Pancreas (tissue), 10 donors: ENCODE measurements around the gene DNAAF5. TPM values are rescaled to one million over a fixed set of nuclear protein-coding genes. Genes with fewer than 3 reads are reported as not detected.
A peak's percentile ranks its signal among the peaks of the same experiment; 100 is the strongest.

Experiments
- ATAC-seq, 4 donors: fragments of 200-7000 bp; cut with Tn5 transposase; one replicate each; pipeline versions ENCODE4 v1.8.0 to v1.9.1; 2020; ENCODE audit warnings: mild to moderate bottlenecking in 4 of 4, moderate library complexity in 4 of 4
- DNase-seq, 6 donors: peaks; one replicate each; pipeline ENCODE4 v3.0.0-alpha.2; 2020
- FAIRE-seq: peaks from 2 replicates; lab custom pipeline; 2012; peaks lifted over from hg19 to GRCh38; lab: Jason Lieb, UNC
- H3K27ac ChIP-seq, 4 donors: fragments of 200-600 bp; sonication (generic); 1 replicate in 3 of 4; 2 replicates in 1 of 4; pipeline versions ENCODE4 v1.5.0 to v1.8.0; 2020
- H3K27me3 ChIP-seq, 4 donors: fragments of 200-600 bp; one replicate each; pipeline ENCODE4 v1.8.0; 2021
- H3K36me3 ChIP-seq, 3 donors: fragments of 200-600 bp; sonication (generic) in 1 of 3; one replicate each; pipeline versions ENCODE4 v1.5.0 to v1.8.0; 2020 to 2021
- H3K4me1 ChIP-seq, 3 donors: fragments of 200-600 bp; one replicate each; pipeline ENCODE4 v1.8.0; 2021
- H3K4me3 ChIP-seq, 4 donors: fragments of 200-600 bp; sonication (generic) in 2 of 4; one replicate each; pipeline versions ENCODE4 v1.5.0 to v1.8.0; 2020 to 2021
- H3K9me3 ChIP-seq, 4 donors: fragments of 200-600 bp; one replicate each; pipeline ENCODE4 v1.8.0; 2021
- WGBS, 2 donors: extraction: QIAGEN DNeasy Blood & Tissue Kit; methylation state at CpG; one replicate each; pipeline ENCODE4 v1.1.7; 2013; 5-methylcytosine and 5-hydroxymethylcytosine counted together
- intact Hi-C, 3 donors: fragments of 100-400 bp; cut with DNase I; formaldehyde crosslinking; loops; one replicate each; pipeline versions ENCODE4 v1.11.1 to v1.14.2; 2022
- polyA plus RNA-seq, 2 donors: library from polyadenylated mRNA; stranded (reverse); fragments of 200-250 nt; gene quantifications; one replicate each; pipeline ENCODE4 v1.2.3, GENCODE V29; 2013
- total RNA-seq, 6 donors: library from RNA; stranded (reverse); fragmentation: NEBNext Ultra II Directional in 4 of 6; extraction: Animal tissue kit (Norgen Biotek cat#: 25700) in 4 of 6; gene quantifications; one replicate each; pipeline versions ENCODE4 v1.2.1 to v1.2.4, GENCODE V29; 2021 to 2023
- TF ChIP-seq, protein P1 (sequence below), 4 donors: fragments of 200-600 bp; sonication (generic) in 3 of 4; IDR thresholded peaks; one replicate each; pipeline versions ENCODE4 v1.5.0 to v1.8.0; 2021; ENCODE audit warnings: antibody characterized with exemption in 4 of 4
- donor health status: healthy with polysubstance abuse.
- donor health status: DM: no; HTN: no; CAD: no; lungs with moderate emphysema.
- donor health status: DM: no; HTN: no; CAD: no.
- donor health status: control.
- donor health status: control.
- donor health status: Bipolar disorder and iron deficiency.
- donor health status: DM: yes; HTN: yes; CAD: no.
- donor health status: DM: no; HTN: no; CAD: no.
- donor health status: DM: no; HTN: no; CAD: no.
- donor health status: DM: yes; HTN: yes; CAD: no.

DNAAF5 gene
- total and polyA plus RNA-seq, 8 donors = 7.7 to 16.6 (median 11.8) TPM

DNA sequence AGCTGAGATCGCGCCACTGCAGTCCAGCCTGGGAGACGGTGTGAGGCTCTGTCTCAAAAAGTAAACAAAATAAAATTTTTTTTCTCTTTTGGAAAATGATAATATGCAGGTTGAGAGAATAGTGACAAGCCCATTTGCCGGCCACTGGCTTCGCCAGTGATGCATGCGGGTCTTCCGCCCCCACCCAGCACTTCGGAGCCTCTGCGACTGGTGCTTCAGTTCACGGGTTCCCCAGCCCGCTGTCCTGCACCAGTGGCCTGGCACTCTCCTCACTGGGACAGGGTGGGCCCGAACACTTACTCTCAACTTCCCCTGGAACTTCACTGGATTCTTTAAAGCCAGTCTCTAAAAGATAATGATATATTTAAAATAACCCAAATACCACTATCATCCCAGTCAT lies 108.5 kb downstream of the DNAAF5 start:
- peaks cover 0 to 12% (median 0%) of the 10 kb centered on the region in 3 donors for H3K36me3 ChIP-seq
- no peak overlapping the region for H3K27ac ChIP-seq
- TF ChIP-seq, protein P1, sequence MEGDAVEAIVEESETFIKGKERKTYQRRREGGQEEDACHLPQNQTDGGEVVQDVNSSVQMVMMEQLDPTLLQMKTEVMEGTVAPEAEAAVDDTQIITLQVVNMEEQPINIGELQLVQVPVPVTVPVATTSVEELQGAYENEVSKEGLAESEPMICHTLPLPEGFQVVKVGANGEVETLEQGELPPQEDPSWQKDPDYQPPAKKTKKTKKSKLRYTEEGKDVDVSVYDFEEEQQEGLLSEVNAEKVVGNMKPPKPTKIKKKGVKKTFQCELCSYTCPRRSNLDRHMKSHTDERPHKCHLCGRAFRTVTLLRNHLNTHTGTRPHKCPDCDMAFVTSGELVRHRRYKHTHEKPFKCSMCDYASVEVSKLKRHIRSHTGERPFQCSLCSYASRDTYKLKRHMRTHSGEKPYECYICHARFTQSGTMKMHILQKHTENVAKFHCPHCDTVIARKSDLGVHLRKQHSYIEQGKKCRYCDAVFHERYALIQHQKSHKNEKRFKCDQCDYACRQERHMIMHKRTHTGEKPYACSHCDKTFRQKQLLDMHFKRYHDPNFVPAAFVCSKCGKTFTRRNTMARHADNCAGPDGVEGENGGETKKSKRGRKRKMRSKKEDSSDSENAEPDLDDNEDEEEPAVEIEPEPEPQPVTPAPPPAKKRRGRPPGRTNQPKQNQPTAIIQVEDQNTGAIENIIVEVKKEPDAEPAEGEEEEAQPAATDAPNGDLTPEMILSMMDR (IDR thresholded peaks at IDR 0.05) = no peak
- intact Hi-C loops = no loop called here
- 95 to 97% methylated on average over 12 of the region's 12 CpGs for WGBS, 2 donors
- DNase-seq = peak in 2 of 6 donors; percentile 7 to 24
- no peak for ATAC-seq
- H3K27me3 ChIP-seq = no peaks in the 10 kb centered on the region
- FAIRE-seq = no peak
- no peaks in the 10 kb centered on the region for H3K9me3 ChIP-seq
- no peak overlapping the region for H3K4me3 ChIP-seq
- H3K4me1 ChIP-seq = peaks cover 19 to 27% (median 27%) of the 10 kb centered on the region in 3 donors

GRCh38 chr7:835485-836401 lies 109.2 kb downstream of the DNAAF5 start:
- TF ChIP-seq, protein P1 (IDR thresholded peaks at IDR 0.05) = no peak
- peak in 2 of 6 donors; percentile 16 to 26 for DNase-seq
- Histone ChIP-seq H3K9me3 (no peaks in the 10 kb centered on the region), H3K4me3 (no peak overlapping the region), H3K4me1 (peaks cover 14 to 20% (median 20%) of the 10 kb centered on the region in 3 donors), H3K27ac (no peak overlapping the region), H3K27me3 (no peaks in the 10 kb centered on the region), H3K36me3 (peaks cover 0 to 15% (median 0%) of the 10 kb centered on the region in 3 donors)
- WGBS, 2 donors = 86 to 87% methylated on average over 27 of the region's 27 CpGs
- no peak for FAIRE-seq
- ATAC-seq = no peak
- intact Hi-C loops = no loop called here

Other genes starting within 250 kb of the DNAAF5 start
- gene PDGFA, start 206.9 kb upstream of the DNAAF5 start, total RNA-seq = 100 to 1,000 TPM in 1 of 6 donors, 10 to 100 TPM in 5; 54.1 to 175 (median 81.5) TPM
- gene PDGFA, start 206.9 kb upstream of the DNAAF5 start, polyA plus RNA-seq = 10 to 100 TPM; 53.3 to 60.4 TPM
- gene PRKAR1B, start 582 bp downstream of the DNAAF5 start, total RNA-seq = 1 to 10 TPM; 2.5 to 6.1 (median 4.5) TPM
- 1 to 10 TPM; 6.8 to 8.4 TPM for gene PRKAR1B, start 582 bp downstream of the DNAAF5 start, polyA plus RNA-seq
- gene SUN1, start 105.8 kb downstream of the DNAAF5 start, total RNA-seq = 10 to 100 TPM; 42.6 to 68.3 (median 52.5) TPM
- gene SUN1, start 105.8 kb downstream of the DNAAF5 start, polyA plus RNA-seq = 10 to 100 TPM; 67.7 to 93.2 TPM
- gene GET4, start 149.9 kb downstream of the DNAAF5 start, total RNA-seq = 10 to 100 TPM; 13.1 to 23.8 (median 19.9) TPM
- 10 to 100 TPM; 52.6 to 94.5 TPM for gene GET4, start 149.9 kb downstream of the DNAAF5 start, polyA plus RNA-seq
- gene ADAP1, start 228.0 kb downstream of the DNAAF5 start, total RNA-seq = 10 to 100 TPM; 10.9 to 15.0 (median 13.7) TPM
- gene ADAP1, start 228.0 kb downstream of the DNAAF5 start, polyA plus RNA-seq = 10 to 100 TPM; 15.5 to 41.2 TPM
- 1 to 10 TPM; 4.2 to 8.6 (median 6.0) TPM for gene COX19, start 248.8 kb downstream of the DNAAF5 start, total RNA-seq
- gene COX19, start 248.8 kb downstream of the DNAAF5 start, polyA plus RNA-seq = 1 to 10 TPM; 7.5 to 9.1 TPM